Muscle of leg (tissue), 11 donors: ENCODE results near the gene TRIM4. TPM values are rescaled to one million over a fixed set of nuclear protein-coding genes. Genes with fewer than 3 reads are reported as not detected.
"Not testable (repeated sequence)": the region's sequence is repeated elsewhere in the genome, so short reads cannot be mapped to it uniquely, and the experiment has no call there.

ENCODE experiments used
- DNase-seq: peaks from one replicate; pipeline ENCODE4 v3.0.0; 2013
- H3K27ac ChIP-seq: one replicate; pipeline ENCODE4 v1.5.1; 2013; ENCODE audit warnings: mild to moderate bottlenecking, low read length, control low read depth
- H3K27me3 ChIP-seq: one replicate; pipeline ENCODE4 v1.6.1; 2013; ENCODE audit warnings: low read length; ENCODE audit not compliant: control insufficient read depth, insufficient read depth
- H3K36me3 ChIP-seq: one replicate; pipeline ENCODE4 v1.6.1; 2013; ENCODE audit warnings: low read length; ENCODE audit not compliant: control insufficient read depth, insufficient read depth
- H3K4me1 ChIP-seq: one replicate; pipeline ENCODE4 v1.6.1; 2013; ENCODE audit warnings: low read length; ENCODE audit not compliant: control insufficient read depth, insufficient read depth
- H3K4me3 ChIP-seq: one replicate; pipeline ENCODE4 v1.5.1; 2013; ENCODE audit warnings: low read length, control low read depth
- H3K9me3 ChIP-seq: replicated peaks from 2 replicates; pipeline ENCODE4 v1.6.1; 2013; ENCODE audit warnings: low read depth, low read length; ENCODE audit not compliant: control insufficient read depth
- WGBS: methylation state at CpG from one replicate; pipeline ENCODE4 v1.1.5; 2013; ENCODE audit warnings: missing lambda C conversion rate; ENCODE audit not compliant: insufficient coverage; 5-methylcytosine and 5-hydroxymethylcytosine counted together
- polyA plus RNA-seq, 8 donors: library from polyadenylated mRNA; unstranded; fragments of 120-200 nt; gene quantifications; one replicate each; pipeline versions ENCODE4 v1.2.1 to v1.2.3, GENCODE V29; 2013; ENCODE audit warnings: inconsistent platforms in 1 of 8, low replicate concordance in 1 of 8; ENCODE audit not compliant: insufficient read length in 8 of 8, insufficient read depth in 1 of 8
- total RNA-seq: library from RNA; stranded (reverse); fragments of 120-200 nt; gene quantifications from one replicate; pipeline ENCODE4 v1.2.4, GENCODE V29; 2013

TRIM4 gene
- total and polyA plus RNA-seq, 9 donors = 14.6 to 21.5 (median 16.5) TPM

- H3K4me1 ChIP-seq = no peaks in the 10 kb centered on the region
Observed at GRCh38 chr7:99944497-99945070, 25.3 kb upstream of the TRIM4 start.

GRCh38 chr7:99943641-99944496, 24.5 kb upstream of the TRIM4 start:
- no peaks in the 10 kb centered on the region for H3K4me1 ChIP-seq
- H3K27ac ChIP-seq = no peak overlapping the region
- H3K4me3 ChIP-seq = no peak overlapping the region
- peak; percentile 4 for DNase-seq
- peaks cover 2% of the 10 kb centered on the region for H3K27me3 ChIP-seq
- 29% methylated on average over 6 of the region's 14 CpGs for WGBS
- no peaks in the 10 kb centered on the region for H3K36me3 ChIP-seq
- H3K9me3 ChIP-seq = peaks cover 3% of the 10 kb centered on the region

More at GRCh38 chr7:99944497-99945070, 25.3 kb upstream of the TRIM4 start:
- H3K36me3 ChIP-seq = no peaks in the 10 kb centered on the region
- WGBS = 0% methylated on average over 1 of the region's 4 CpGs
- peaks cover 2% of the 10 kb centered on the region for H3K27me3 ChIP-seq
- no peak overlapping the region for H3K4me3 ChIP-seq
- no peak for DNase-seq
- H3K9me3 ChIP-seq = no peaks in the 10 kb centered on the region
- no peak overlapping the region for H3K27ac ChIP-seq

- no peak overlapping the region for H3K27ac ChIP-seq
- WGBS = no CpG with 5 or more reads among the region's 2 CpGs
- peaks cover 3% of the 10 kb centered on the region for H3K9me3 ChIP-seq
- H3K4me3 ChIP-seq = no peak overlapping the region
- DNase-seq = no peak
- H3K27me3 ChIP-seq = no peaks in the 10 kb centered on the region
- H3K36me3 ChIP-seq = no peaks in the 10 kb centered on the region
- H3K4me1 ChIP-seq = no peaks in the 10 kb centered on the region
Observed at GRCh38 chr7:99938296-99938695, 19.0 kb upstream of the TRIM4 start.

GRCh38 chr7:99935009-99935408, 15.7 kb upstream of the TRIM4 start:
- H3K27me3 ChIP-seq, DNase-seq, H3K36me3 ChIP-seq, H3K4me3 ChIP-seq, H3K4me1 ChIP-seq, H3K9me3 ChIP-seq, H3K27ac ChIP-seq: not testable (repeated sequence)
- WGBS = 30% methylated on average over 3 of the region's 4 CpGs

- peaks cover 7% of the 10 kb centered on the region for H3K4me1 ChIP-seq
- no peak overlapping the region for H3K27ac ChIP-seq
- WGBS = 86% methylated on average over 1 of the region's 3 CpGs
Observed at GRCh38 chr7:99930376-99930775, 11.0 kb upstream of the TRIM4 start.

GRCh38 chr7:99929730-99930053, 10.4 kb upstream of the TRIM4 start:
- Histone ChIP-seq H3K9me3 (no peaks in the 10 kb centered on the region), H3K4me1 (peaks cover 7% of the 10 kb centered on the region), H3K27ac (no peak overlapping the region), H3K36me3 (no peaks in the 10 kb centered on the region), H3K27me3 (peaks cover 10% of the 10 kb centered on the region), H3K4me3 (no peak overlapping the region)
- no peak for DNase-seq
- WGBS = no CpG with 5 or more reads among the region's 2 CpGs

More at GRCh38 chr7:99930376-99930775, 11.0 kb upstream of the TRIM4 start:
- Histone ChIP-seq H3K9me3 (no peaks in the 10 kb centered on the region), H3K4me3 (no peak overlapping the region), H3K27me3 (peaks cover 10% of the 10 kb centered on the region), H3K36me3 (no peaks in the 10 kb centered on the region)
- no peak for DNase-seq

GRCh38 chr7:99928994-99929729, 9.8 kb upstream of the TRIM4 start, which contains the start of gene GJC3:
TSS of gene GJC3 (minus strand) at chr7:99929620. CDS start at chr7:99929620, 0 bp downstream.
- peaks cover 7% of the 10 kb centered on the region for H3K4me1 ChIP-seq

GRCh38 chr7:99928188-99928587, 8.9 kb upstream of the TRIM4 start:
- Histone ChIP-seq H3K9me3 (no peaks in the 10 kb centered on the region), H3K4me3 (no peak overlapping the region), H3K4me1 (peaks cover 7% of the 10 kb centered on the region), H3K27me3 (peaks cover 10% of the 10 kb centered on the region), H3K27ac (no peak overlapping the region), H3K36me3 (no peaks in the 10 kb centered on the region)
- WGBS = 66% methylated on average over 2 of the region's 2 CpGs
- no peak for DNase-seq

More at GRCh38 chr7:99928994-99929729, 9.8 kb upstream of the TRIM4 start, which contains the start of gene GJC3:
- WGBS = 48% methylated on average over 9 of the region's 22 CpGs
- H3K36me3 ChIP-seq = no peaks in the 10 kb centered on the region
- no peaks in the 10 kb centered on the region for H3K9me3 ChIP-seq
- no peak within 1 kb of the TSS for H3K27ac ChIP-seq
- peaks cover 10% of the 10 kb centered on the region for H3K27me3 ChIP-seq
- peak within 1 kb of the TSS; percentile 16 for H3K4me3 ChIP-seq
- DNase-seq = peak; percentile 60

- Histone ChIP-seq H3K27me3 (peaks cover 7% of the 10 kb centered on the region), H3K27ac (no peak overlapping the region), H3K4me1 (peaks cover 7% of the 10 kb centered on the region), H3K36me3 (no peaks in the 10 kb centered on the region), H3K9me3 (no peaks in the 10 kb centered on the region), H3K4me3 (no peak overlapping the region)
- DNase-seq = no peak
- WGBS = 83% methylated on average over 1 of the region's 5 CpGs
Observed at GRCh38 chr7:99927536-99927935, 8.2 kb upstream of the TRIM4 start.

GRCh38 chr7:99926321-99926720, 7.0 kb upstream of the TRIM4 start:
- peaks cover 7% of the 10 kb centered on the region for H3K4me1 ChIP-seq
- H3K4me3 ChIP-seq = no peak overlapping the region
- peaks cover 7% of the 10 kb centered on the region for H3K27me3 ChIP-seq
- DNase-seq = no peak
- H3K36me3 ChIP-seq = peaks cover under 1% of the 10 kb centered on the region
- H3K9me3 ChIP-seq = peaks cover 2% of the 10 kb centered on the region
- no peak overlapping the region for H3K27ac ChIP-seq
